OCI-LY3 (cell line): ENCODE results near the gene CERS3.

Source experiments
- H2AFZ ChIP-seq: fragments of 200-600, 300-600 bp; shearing (Covaris generic); 2 replicates; pipeline ENCODE4 v1.6.0; 2014; ENCODE audit warnings: antibody characterized with exemption, low read depth, low read length
- H3K27ac ChIP-seq: fragments of 200-600, 300-600 bp; sonication (generic); 2 replicates; pipeline ENCODE4 v1.5.1; 2014; ENCODE audit warnings: mild to moderate bottlenecking, low read length, moderate library complexity, mixed read lengths
- H3K27me3 ChIP-seq: fragments of 200-600, 300-600 bp; sonication (generic); 2 replicates; pipeline ENCODE4 v1.6.1; 2014; ENCODE audit warnings: low read depth, low read length, mixed read lengths
- H3K36me3 ChIP-seq: fragments of 200-600, 300-600 bp; sonication (generic); replicated peaks from 2 replicates; pipeline ENCODE3; 2014; ENCODE audit warnings: low read depth, low read length, mixed read lengths
- H3K4me1 ChIP-seq: fragments of 300-600, 200-600 bp; sonication (generic); 2 replicates; pipeline ENCODE4 v1.6.1; 2014; ENCODE audit warnings: low read length, mixed read lengths
- H3K4me2 ChIP-seq: fragments of 200-600, 300-600 bp; sonication (generic); 2 replicates; pipeline ENCODE4 v1.6.1; 2014; ENCODE audit warnings: low read length, mixed read lengths
- H3K4me3 ChIP-seq: fragments of 300-600, 200-600 bp; sonication (generic); 2 replicates; pipeline ENCODE4 v1.5.1; 2014; ENCODE audit warnings: antibody characterized with exemption, mild to moderate bottlenecking, low read length, moderate library complexity
- H3K79me2 ChIP-seq: fragments of 300-600, 200-600 bp; shearing (Covaris generic); 2 replicates; pipeline ENCODE4 v1.6.1; 2014; ENCODE audit warnings: mild to moderate bottlenecking, low read length, mixed read lengths
- H3K9ac ChIP-seq: fragments of 300-600, 200-600 bp; shearing (Covaris generic); 2 replicates; pipeline ENCODE4 v1.6.0; 2014; ENCODE audit warnings: mild to moderate bottlenecking, low read length, moderate library complexity
- H3K9me3 ChIP-seq: fragments of 200-600, 300-600 bp; shearing (Covaris generic); 2 replicates; pipeline ENCODE4 v1.6.1; 2014; ENCODE audit warnings: low read length, mixed read lengths; ENCODE audit not compliant: insufficient read depth
- H4K20me1 ChIP-seq: fragments of 200-600, 300-600 bp; sonication (generic); 2 replicates; pipeline ENCODE4 v1.6.1; 2016; ENCODE audit warnings: low read length, mixed read lengths; ENCODE audit not compliant: insufficient read depth
- CTCF ChIP-seq: fragments of 200-600, 300-600 bp; sonication (generic); IDR thresholded peaks from 2 replicates; pipeline ENCODE4 v1.5.1; 2014; ENCODE audit warnings: antibody characterized with exemption, low read length, low read depth
- EZH2phosphoT487 ChIP-seq: fragments of 200-600 bp; shearing (Covaris generic); IDR thresholded peaks from 2 replicates; pipeline ENCODE4 v1.6.1; 2018; ENCODE audit warnings: antibody characterized with exemption, mixed run types, low read depth

CERS3 gene

GRCh38 chr15:100433304-100433703 is 95.4 kb downstream of the CERS3 start:
- no peak overlapping the region for H3K4me3 ChIP-seq
- H3K4me2 ChIP-seq = no peak overlapping the region
- no peaks in the 10 kb centered on the region for H4K20me1 ChIP-seq
- no peak overlapping the region for H3K27ac ChIP-seq
- no peak for TF ChIP-seq EZH2phosphoT487
- no peak for TF ChIP-seq CTCF
- H3K9me3 ChIP-seq = no peaks in the 10 kb centered on the region
- H3K4me1 ChIP-seq = no peaks in the 10 kb centered on the region
- 0 out of 2 replicates have a peak, but pooled peaks cover 9% of the 10 kb centered on the region for H3K27me3 ChIP-seq
- H3K79me2 ChIP-seq = no peaks in the 10 kb centered on the region
- no peaks in the 10 kb centered on the region for H3K36me3 ChIP-seq
- H3K9ac ChIP-seq = no peak overlapping the region
- H2AFZ ChIP-seq = no peak overlapping the region

- H3K4me1 ChIP-seq = no peaks in the 10 kb centered on the region
- TF ChIP-seq EZH2phosphoT487 = no peak
- TF ChIP-seq CTCF = no peak
- H3K27me3 ChIP-seq = 0 out of 2 replicates have a peak, but pooled peaks cover 9% of the 10 kb centered on the region
- H3K4me3 ChIP-seq = no peak overlapping the region
- H3K9ac ChIP-seq = no peak overlapping the region
- H3K36me3 ChIP-seq = no peaks in the 10 kb centered on the region
- H3K27ac ChIP-seq = no peak overlapping the region
- no peaks in the 10 kb centered on the region for H4K20me1 ChIP-seq
- no peaks in the 10 kb centered on the region for H3K9me3 ChIP-seq
- no peak overlapping the region for H3K4me2 ChIP-seq
- no peaks in the 10 kb centered on the region for H3K79me2 ChIP-seq
- no peak overlapping the region for H2AFZ ChIP-seq
These were observed 98.3 kb downstream of the CERS3 start for GRCh38 chr15:100430411-100430810.

- no peaks in the 10 kb centered on the region for H3K36me3 ChIP-seq
- H3K27me3 ChIP-seq = 0 out of 2 replicates have a peak, but pooled peaks cover 9% of the 10 kb centered on the region
- H3K9ac ChIP-seq = no peak overlapping the region
- TF ChIP-seq EZH2phosphoT487 (no peak), CTCF (no peak)
- H3K4me3 ChIP-seq = no peak overlapping the region
- no peak overlapping the region for H3K27ac ChIP-seq
- no peak overlapping the region for H3K4me2 ChIP-seq
- H3K79me2 ChIP-seq = no peaks in the 10 kb centered on the region
- H2AFZ ChIP-seq = no peak overlapping the region
- H3K4me1 ChIP-seq = no peaks in the 10 kb centered on the region
- no peaks in the 10 kb centered on the region for H4K20me1 ChIP-seq
- H3K9me3 ChIP-seq = no peaks in the 10 kb centered on the region
These were observed 99.5 kb downstream of the CERS3 start for GRCh38 chr15:100429116-100429728.

GRCh38 chr15:100426937-100427336 is 101.8 kb downstream of the CERS3 start:
- no peak overlapping the region for H3K4me3 ChIP-seq
- H3K27ac ChIP-seq = no peak overlapping the region
- H3K4me2 ChIP-seq = no peak overlapping the region
- no peak overlapping the region for H3K9ac ChIP-seq
- H3K79me2 ChIP-seq = no peaks in the 10 kb centered on the region
- H4K20me1 ChIP-seq = no peaks in the 10 kb centered on the region
- H3K36me3 ChIP-seq = no peaks in the 10 kb centered on the region
- 0 out of 2 replicates have a peak, but pooled peaks cover 8% of the 10 kb centered on the region for H3K27me3 ChIP-seq
- H2AFZ ChIP-seq = no peak overlapping the region
- H3K4me1 ChIP-seq = no peaks in the 10 kb centered on the region
- TF ChIP-seq CTCF = no peak
- no peak for TF ChIP-seq EZH2phosphoT487
- no peaks in the 10 kb centered on the region for H3K9me3 ChIP-seq
